K562 (cell line): ENCODE data around the gene NTRK1. TPM values are rescaled to one million over a fixed set of nuclear protein-coding genes. Genes with fewer than 3 reads are reported as not detected.

Experiments
- CTCF ChIP-seq, 3 experiments: IDR thresholded peaks in 2 of 3; conservative IDR thresholded peaks in 1 of 3; 2 replicates each; pipeline ENCODE4 v1.5.1; 2011 to 2012; ENCODE audit warnings: low read length in 3 of 3, mild to moderate bottlenecking in 3 of 3, control low read depth in 2 of 3, improper control_type of control experiment in 1 of 3, inconsistent platforms in 1 of 3, low read depth in 1 of 3, mixed read lengths in 1 of 3, moderate library complexity in 1 of 3; ENCODE audit not compliant: insufficient read depth in 2 of 3
- CXXC5 ChIP-seq: fragments of 250-450 bp; sonication (Bioruptor Pico); IDR thresholded peaks from 2 replicates; pipeline ENCODE4 v1.8.0; 2022; ENCODE audit warnings: inconsistent platforms, mild to moderate bottlenecking, moderate library complexity
- GATAD2B ChIP-seq: fragments of 450-650 bp; IDR thresholded peaks from 2 replicates; pipeline ENCODE4 v1.6.1; 2017; ENCODE audit warnings: mild to moderate bottlenecking, borderline replicate concordance
- GMEB1 ChIP-seq: fragments of 250-450 bp; sonication (Bioruptor Pico); IDR thresholded peaks from 2 replicates; pipeline ENCODE4 v1.4.0; 2020; ENCODE audit warnings: mild to moderate bottlenecking
- GTF3C2 ChIP-seq: IDR thresholded peaks from 3 replicates; pipeline ENCODE4 v1.6.1; 2011; ENCODE audit warnings: borderline replicate concordance, mild to moderate bottlenecking, moderate library complexity; ENCODE audit not compliant: insufficient read length; ENCODE audit errors: extremely low read depth
- JUN ChIP-seq, 2 experiments: sonication (generic) in 1 of 2; formaldehyde crosslinking in 1 of 2; IDR thresholded peaks; 2 replicates each; pipeline versions ENCODE4 v1.6.1 to v1.8.0; 2012 to 2022; ENCODE audit warnings: borderline replicate concordance in 2 of 2, mild to moderate bottlenecking in 2 of 2, improper control_type of control experiment in 1 of 2, low read depth in 1 of 2, low read length in 1 of 2, missing genetic modification reagents in 1 of 2
- MEF2D ChIP-seq: conservative IDR thresholded peaks from 2 replicates; pipeline ENCODE4 v1.6.1; 2016; ENCODE audit warnings: low read depth, missing genetic modification characterization, missing compliant biosample characterization
- MNT ChIP-seq, 2 experiments: fragments of 450-650 bp; conservative IDR thresholded peaks; 2 replicates each; pipeline ENCODE4 v1.6.1; 2017; ENCODE audit warnings: mild to moderate bottlenecking in 2 of 2, moderate library complexity in 2 of 2
- RB1 ChIP-seq: fragments of 450-650 bp; IDR thresholded peaks from 2 replicates; pipeline ENCODE4 v1.6.1; 2017; ENCODE audit warnings: low read depth, mild to moderate bottlenecking
- SOX6 ChIP-seq: fragments of 450-650 bp; IDR thresholded peaks from 2 replicates; pipeline ENCODE4 v1.6.1; 2014; ENCODE audit warnings: mild to moderate bottlenecking
- ZBTB1 ChIP-seq: sonication (generic); formaldehyde crosslinking; IDR thresholded peaks from 2 replicates; pipeline ENCODE4 v1.8.1; 2023; ENCODE audit warnings: missing genetic modification reagents, low read depth, mild to moderate bottlenecking, borderline replicate concordance
- ZNF436 ChIP-seq: fragments of 250-450, 450-650 bp; sonication (Bioruptor Pico); formaldehyde crosslinking; IDR thresholded peaks from 2 replicates; pipeline ENCODE4 v1.7.0; 2020; ENCODE audit warnings: mild to moderate bottlenecking
- ZNF449 ChIP-seq: fragments of 250-450 bp; sonication (Bioruptor Pico); IDR thresholded peaks from 2 replicates; pipeline ENCODE4 v1.8.0; 2022; ENCODE audit warnings: moderate library complexity, mild to moderate bottlenecking, inconsistent platforms
- ZNF551 ChIP-seq: fragments of 250-450 bp; sonication (Bioruptor Pico); IDR thresholded peaks from 2 replicates; pipeline ENCODE4 v1.5.0; 2021; ENCODE audit warnings: mild to moderate bottlenecking, moderate library complexity
- polyA plus RNA-seq, 8 experiments: library from polyadenylated mRNA; depleted of rRNA in 4 of 8; stranded (reverse) in 5 of 8; unstranded in 3 of 8; fragments of >200 nt; fragmentation: Nextera tagmentation in 2 of 8; fragmentation: Illumina TruSeq in 1 of 8; extraction: Ambion mirVana in 2 of 8; extraction: Trizol in 1 of 8; gene quantifications; 2 replicates each; pipeline versions ENCODE4 v1.2.1 to v1.2.3, GENCODE V29; 2011 to 2014; ENCODE audit warnings: inconsistent platforms in 1 of 8, missing spikeins in 1 of 8
- total RNA-seq, 7 experiments: library from RNA; depleted of rRNA in 6 of 7; stranded (reverse); fragments of >200 nt in 6 of 7; fragmentation: Illumina TruSeq in 2 of 7; extraction: Trizol in 2 of 7; gene quantifications; 2 replicates each; pipeline versions ENCODE4 v1.2.1 to v1.2.3, GENCODE V29; 2011 to 2021; ENCODE audit warnings: low replicate concordance in 1 of 7

The NTRK1 gene
- total and polyA plus RNA-seq, 9 of the 15 experiments (the other 6 are each of a cell fraction or from before 2014, with no cell fraction given), result 0.46 to 30.0 (median 7.9) TPM

GRCh38 chr1:156927215-156928042 is 66.8 kb downstream of the NTRK1 start (continued):
- TF ChIP-seq RB1, result peak; percentile 80; the same call in 1 of the 2 replicates
- no peak for TF ChIP-seq ZNF551 (CRISPR knock-in tag)
- TF ChIP-seq MEF2D (tag), result no peak
- no peak for TF ChIP-seq JUN (IDR thresholded peaks at IDR 0.05; ENCODE audit: borderline replicate concordance, low read depth, low read length)
- TF ChIP-seq JUN (CRISPR knock-in tag; IDR thresholded peaks at IDR 0.05; ENCODE audit: borderline replicate concordance), result no peak
- TF ChIP-seq GATAD2B, result no peak
- no peak for TF ChIP-seq MNT (conservative IDR thresholded peaks at IDR 0.05)
- no peak for TF ChIP-seq GMEB1 (CRISPR knock-in tag)
- peak; percentile 77 to 92 (median 81) for TF ChIP-seq CTCF (IDR thresholded peaks at IDR 0.05 in 2 of 3, conservative IDR thresholded peaks at IDR 0.05 in 1 of 3; ENCODE audit: insufficient read depth in 2 of 3, low read depth in 1 of 3, low read length in 3 of 3)
- TF ChIP-seq CXXC5, result peak; percentile 43; the same call in 1 of the 2 replicates
- TF ChIP-seq ZNF436 (CRISPR knock-in tag), result no peak
- no peak for TF ChIP-seq ZBTB1 (CRISPR knock-in tag)
- no peak for TF ChIP-seq ZNF449 (CRISPR knock-in tag)
- TF ChIP-seq GTF3C2, result no peak
- TF ChIP-seq SOX6, result no peak
